Parathyroid adenoma (tissue), 2 donors: ENCODE results near the gene BAD.

ENCODE experiments used
- H2AFZ ChIP-seq: fragments of 300-600 bp; sonication (generic); one replicate; pipeline ENCODE4 v1.7.0; 2017; ENCODE audit warnings: antibody characterized with exemption, mild to moderate bottlenecking
- H3K27ac ChIP-seq: fragments of 300-600 bp; sonication (generic); one replicate; pipeline ENCODE4 v1.7.0; 2017
- H3K27me3 ChIP-seq: fragments of 300-600 bp; sonication (generic); one replicate; pipeline ENCODE4 v1.7.0; 2017; ENCODE audit warnings: low read length; ENCODE audit not compliant: control insufficient read depth, insufficient read depth
- H3K36me3 ChIP-seq: fragments of 300-600 bp; sonication (generic); one replicate; pipeline ENCODE4 v1.7.0; 2017; ENCODE audit warnings: low read length; ENCODE audit not compliant: control insufficient read depth, insufficient read depth
- H3K4me1 ChIP-seq: fragments of 300-600 bp; sonication (generic); one replicate; pipeline ENCODE4 v1.7.0; 2017; ENCODE audit warnings: control low read depth
- H3K4me2 ChIP-seq: fragments of 300-600 bp; sonication (generic); one replicate; pipeline ENCODE4 v1.7.0; 2017; ENCODE audit warnings: low read length
- H3K4me3 ChIP-seq: fragments of 300-600 bp; sonication (generic); one replicate; pipeline ENCODE4 v1.7.0; 2017; ENCODE audit warnings: low read depth, low read length
- H3K79me2 ChIP-seq: fragments of 300-600 bp; sonication (generic); one replicate; pipeline ENCODE4 v1.7.0; 2017; ENCODE audit warnings: control low read depth
- H3K9ac ChIP-seq: fragments of 300-600 bp; sonication (generic); one replicate; pipeline ENCODE4 v1.7.0; 2017; ENCODE audit warnings: mild to moderate bottlenecking
- H3K9me3 ChIP-seq: fragments of 300-600 bp; sonication (generic); one replicate; pipeline ENCODE4 v1.7.0; 2017; ENCODE audit warnings: low read length; ENCODE audit not compliant: control insufficient read depth
- CTCF ChIP-seq: fragments of 300-600 bp; sonication (generic); IDR thresholded peaks from one replicate; pipeline ENCODE4 v1.7.0; 2017; ENCODE audit warnings: antibody characterized with exemption, mild to moderate bottlenecking
- donor health status: primary hyperparathyroidism.

Gene BAD

DNA sequence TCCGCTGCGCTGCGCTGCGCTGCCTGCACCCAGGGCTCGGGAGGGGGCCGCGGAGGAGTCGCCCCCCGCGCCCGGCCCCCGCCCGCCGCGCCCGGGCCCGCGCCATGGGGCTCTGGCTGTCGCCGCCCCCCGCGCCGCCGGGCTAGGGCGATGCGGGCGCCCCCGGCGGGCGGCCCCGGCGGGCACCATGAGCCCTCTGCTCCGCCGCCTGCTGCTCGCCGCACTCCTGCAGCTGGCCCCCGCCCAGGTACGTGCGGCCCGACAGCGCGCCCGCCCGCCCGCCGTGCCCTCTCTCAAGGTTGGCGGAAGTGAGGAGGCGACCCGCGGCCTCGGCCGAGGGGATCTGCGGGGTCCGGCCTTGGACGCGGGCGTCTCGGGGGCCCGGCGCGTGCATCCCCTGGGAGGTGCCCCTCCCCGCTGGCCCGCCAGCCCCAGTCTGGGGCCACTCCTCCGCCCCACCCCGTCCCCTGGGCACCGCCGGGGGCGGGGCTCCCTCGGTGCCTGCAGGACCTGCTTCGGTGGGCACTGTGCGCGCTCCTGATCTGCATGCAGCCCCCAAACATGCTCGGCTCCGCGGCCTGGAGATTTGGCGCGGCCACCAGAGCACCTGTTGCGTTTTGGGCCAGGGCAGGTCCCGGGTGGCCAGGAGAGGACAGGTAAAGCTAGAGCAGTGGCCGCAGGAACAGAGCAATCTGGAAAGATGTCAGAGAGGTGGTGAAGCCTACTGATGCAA lies 49.7 kb downstream of the BAD start:
- Histone ChIP-seq H3K27ac (peak overlapping the region; percentile 36), H3K9ac (no peak overlapping the region), H3K79me2 (no peaks in the 10 kb centered on the region), H2AFZ (no peak overlapping the region), H3K27me3 (no peaks in the 10 kb centered on the region), H3K4me1 (peaks cover 3% of the 10 kb centered on the region), H3K9me3 (no peaks in the 10 kb centered on the region), H3K36me3 (no peaks in the 10 kb centered on the region), H3K4me3 (peak overlapping the region; percentile 57), H3K4me2 (peak overlapping the region; percentile 73)
- no peak for TF ChIP-seq CTCF

GRCh38 chr11:64233913-64234586 lies 50.4 kb downstream of the BAD start, which contains the start of gene VEGFB:
Gene VEGFB, plus strand, starts transcription at chr11:64234584. Its CDS starts 250 bp downstream, at chr11:64234834.
- peak within 1 kb of the TSS; percentile 73 for H3K4me2 ChIP-seq
- no peaks in the 10 kb centered on the region for H3K27me3 ChIP-seq
- no peaks in the 10 kb centered on the region for H3K4me1 ChIP-seq
- H2AFZ ChIP-seq, result peak within 1 kb of the TSS; percentile 56
- H3K36me3 ChIP-seq, result no peaks in the 10 kb centered on the region
- H3K79me2 ChIP-seq, result no peaks in the 10 kb centered on the region
- H3K27ac ChIP-seq, result peak within 1 kb of the TSS; percentile 65
- H3K9ac ChIP-seq, result peak within 1 kb of the TSS; percentile 19
- H3K4me3 ChIP-seq, result peak within 1 kb of the TSS; percentile 57
- TF ChIP-seq CTCF, result no peak
- H3K9me3 ChIP-seq, result no peaks in the 10 kb centered on the region

- H3K4me3 ChIP-seq, result no peak overlapping the region
- no peaks in the 10 kb centered on the region for H3K4me1 ChIP-seq
- no peaks in the 10 kb centered on the region for H3K79me2 ChIP-seq
- no peaks in the 10 kb centered on the region for H3K27me3 ChIP-seq
- no peak overlapping the region for H3K9ac ChIP-seq
- no peak overlapping the region for H3K27ac ChIP-seq
- H3K36me3 ChIP-seq, result no peaks in the 10 kb centered on the region
- no peaks in the 10 kb centered on the region for H3K9me3 ChIP-seq
- no peak for TF ChIP-seq CTCF
- H3K4me2 ChIP-seq, result no peak overlapping the region
- no peak overlapping the region for H2AFZ ChIP-seq
Measured at GRCh38 chr11:64232967-64233315, 51.5 kb downstream of the BAD start.

GRCh38 chr11:64232182-64232966 lies 52.1 kb downstream of the BAD start:
- Histone ChIP-seq H3K27ac (no peak overlapping the region), H3K9ac (no peak overlapping the region)

More at GRCh38 chr11:64232182-64232966, 52.1 kb downstream of the BAD start:
- Histone ChIP-seq H3K36me3 (no peaks in the 10 kb centered on the region), H3K4me2 (no peak overlapping the region), H3K27me3 (no peaks in the 10 kb centered on the region), H3K4me1 (peaks cover 1% of the 10 kb centered on the region), H2AFZ (no peak overlapping the region), H3K79me2 (no peaks in the 10 kb centered on the region), H3K4me3 (no peak overlapping the region), H3K9me3 (no peaks in the 10 kb centered on the region)
- no peak for TF ChIP-seq CTCF
